Measurements from ENCODE around the gene PPIL6.

DNA sequence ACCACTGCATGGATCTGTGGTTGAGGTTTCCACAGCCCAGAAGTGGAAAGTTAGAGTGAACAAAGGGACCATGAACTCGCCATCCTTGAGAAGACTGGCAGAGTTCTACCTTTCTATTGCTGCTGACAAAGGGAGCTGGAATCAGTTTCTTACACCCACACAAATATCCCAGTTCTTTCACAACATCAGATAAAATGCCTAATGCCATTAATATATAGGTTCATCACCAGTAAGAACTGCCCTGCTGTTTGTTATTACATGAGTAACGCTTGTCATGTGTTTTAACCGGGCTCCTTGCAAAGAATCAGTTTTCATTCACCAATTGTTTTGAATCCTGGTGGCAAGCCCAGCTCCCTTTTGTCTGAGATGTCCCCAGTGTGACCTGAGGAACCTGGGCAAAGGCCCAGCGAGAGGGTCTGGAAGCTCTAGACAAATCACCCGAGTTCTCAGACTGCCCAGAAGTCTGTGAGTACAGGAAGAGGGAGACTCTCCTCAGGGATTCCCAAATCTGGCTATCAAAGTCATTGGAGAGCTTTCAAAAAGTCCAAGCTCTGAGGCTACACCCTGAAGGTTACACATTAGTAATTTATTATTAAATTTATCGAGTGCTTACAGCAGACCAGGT is 50.7 kb downstream of the PPIL6 start:
- TF ChIP-seq CTCF (IDR thresholded peaks at IDR 0.05; ENCODE audit: poor library complexity) = no peak
- no peak for TF ChIP-seq EZH2 (IDR thresholded peaks at IDR 0.05; ENCODE audit: borderline replicate concordance)
- no peak for TF ChIP-seq EZH2phosphoT487 (IDR thresholded peaks at IDR 0.05; ENCODE audit: low read depth, severe bottlenecking, unreplicated experiment)

Measured in hepatocyte (in vitro differentiated cells).